Measurements from ENCODE around the gene BRME1. TPM values are rescaled to one million over a fixed set of nuclear protein-coding genes. Genes with fewer than 3 reads are reported as not detected.

Gene BRME1
- total RNA-seq, 4 donors from 2014 or later = 2.3 to 11.8 (median 5.7) TPM

GRCh38 chr19:13935765-13936510 is 30.0 kb upstream of the BRME1 start:
- no peak for TF ChIP-seq CTCF (IDR thresholded peaks at IDR 0.05)
- TF ChIP-seq POLR2A (IDR thresholded peaks at IDR 0.05) = no peak
- 80 to 82% methylated on average over 15 to 20 of the region's 22 CpGs for WGBS, 2 donors
- H3K4me3 ChIP-seq (ENCODE audit: low read depth, poor library complexity, severe bottlenecking) = no peak overlapping the region
- no peak for DNase-seq (ENCODE audit: low spot score in 2 of 2)
- intact Hi-C loops (cut with DNase I; ENCODE audit: low total_unique reads) = no loop called here

- 85 to 96% methylated on average over 2 of the region's 2 CpGs for WGBS, 2 donors
- no peak overlapping the region for H3K4me3 ChIP-seq (ENCODE audit: low read depth, poor library complexity, severe bottlenecking)
- no peak for DNase-seq (ENCODE audit: low spot score in 2 of 2)
- intact Hi-C loops (cut with DNase I; ENCODE audit: low total_unique reads) = no loop called here
- TF ChIP-seq POLR2A (IDR thresholded peaks at IDR 0.05) (no peak), CTCF (IDR thresholded peaks at IDR 0.05) (no peak)
Measured at GRCh38 chr19:13934785-13935109, 28.8 kb upstream of the BRME1 start.

GRCh38 chr19:13932911-13933393 is 27.0 kb upstream of the BRME1 start:
- 89 to 93% methylated on average over 34 to 35 of the region's 42 CpGs for WGBS, 2 donors
- H3K4me3 ChIP-seq (ENCODE audit: low read depth, poor library complexity, severe bottlenecking) = no peak overlapping the region
- no peak for TF ChIP-seq CTCF (IDR thresholded peaks at IDR 0.05)
- TF ChIP-seq POLR2A (IDR thresholded peaks at IDR 0.05) = no peak
- DNase-seq (ENCODE audit: low spot score in 2 of 2) = no peak
- intact Hi-C loops (cut with DNase I; ENCODE audit: low total_unique reads) = no loop called here

GRCh38 chr19:13932149-13932637 is 26.3 kb upstream of the BRME1 start:
- intact Hi-C loops (cut with DNase I; ENCODE audit: low total_unique reads) = no loop called here
- no peak for TF ChIP-seq CTCF (IDR thresholded peaks at IDR 0.05)
- TF ChIP-seq POLR2A (IDR thresholded peaks at IDR 0.05) = no peak
- 84 to 91% methylated on average over 6 of the region's 6 CpGs for WGBS, 2 donors
- H3K4me3 ChIP-seq (ENCODE audit: low read depth, poor library complexity, severe bottlenecking) = no peak overlapping the region
- DNase-seq (ENCODE audit: low spot score in 2 of 2) = no peak

- H3K4me3 ChIP-seq (ENCODE audit: low read depth, poor library complexity, severe bottlenecking) = no peak overlapping the region
- DNase-seq (ENCODE audit: low spot score in 2 of 2) = no peak
- intact Hi-C loops (cut with DNase I; ENCODE audit: low total_unique reads) = no loop called here
- 63 to 70% methylated on average over 12 to 23 of the region's 30 CpGs for WGBS, 2 donors
- no peak for TF ChIP-seq POLR2A (IDR thresholded peaks at IDR 0.05)
- no peak for TF ChIP-seq CTCF (IDR thresholded peaks at IDR 0.05)
Measured at GRCh38 chr19:13931391-13932148, 25.7 kb upstream of the BRME1 start.

Data from lower leg skin (tissue), 4 donors.